SK-N-SH (cell line): ENCODE data around the gene MT1F. TPM values are rescaled to one million over a fixed set of nuclear protein-coding genes. Genes with fewer than 3 reads are reported as not detected.
A peak's percentile ranks its signal among the peaks of the same experiment; 100 is the strongest.

ENCODE experiments used
- CTCF ChIA-PET: fragments of 300-600, 350-600 bp; formaldehyde crosslinking; extraction: SDS; loops from one replicate; lab custom pipeline; 2021; lab: Yijun Ruan, JAX
- POLR2A ChIA-PET: fragments of 350-600 bp; sonication (Branson Sonifier 250); formaldehyde crosslinking; extraction: SDS; loops from one replicate; lab custom pipeline; 2020; ENCODE audit warnings: antibody characterized with exemption, inconsistent platforms; lab: Yijun Ruan, JAX
- DNase-seq: peaks from one replicate; pipeline ENCODE4 v3.0.0; 2012
- H2AFZ ChIP-seq: fragments of 200-600 bp; sonication (generic); 2 replicates; pipeline ENCODE4 v1.8.1; 2016; ENCODE audit warnings: antibody characterized with exemption, mild to moderate bottlenecking, low read depth
- H3F3A ChIP-seq: fragments of 200-600 bp; sonication (generic); replicated peaks from 2 replicates; pipeline ENCODE3; 2016; ENCODE audit warnings: antibody characterized with exemption, mild to moderate bottlenecking; ENCODE audit not compliant: insufficient read depth
- H3K27ac ChIP-seq, 2 experiments: fragments of 200-500 bp in 1 of 2; fragments of 200-600 bp in 1 of 2; sonication (Bioruptor generic) in 1 of 2; sonication (generic), shearing (Covaris generic) in 1 of 2; 2 replicates each; pipeline versions ENCODE4 v1.5.1 to v1.6.1; 2014 to 2016; ENCODE audit warnings: low read depth in 2 of 2, inconsistent platforms in 1 of 2, low read length in 1 of 2, mild to moderate bottlenecking in 1 of 2, mixed read lengths in 1 of 2
- H3K27me3 ChIP-seq: fragments of 200-600 bp; sonication (generic), shearing (Covaris generic); 2 replicates; pipeline ENCODE4 v1.6.1; 2016; ENCODE audit warnings: mixed run types; ENCODE audit not compliant: insufficient read depth
- H3K36me3 ChIP-seq, 2 experiments: fragments of 200-500 bp in 1 of 2; fragments of 200-600 bp in 1 of 2; sonication (Bioruptor generic) in 1 of 2; sonication (generic) in 1 of 2; replicated peaks in 1 of 2; 2 replicates each; pipeline versions ENCODE3 to v1.5.1; 2014 to 2016; ENCODE audit warnings: low read length in 1 of 2, mild to moderate bottlenecking in 1 of 2; ENCODE audit not compliant: insufficient read depth in 2 of 2, control insufficient read depth in 1 of 2
- H3K4me1 ChIP-seq, 2 experiments: fragments of 200-500 bp in 1 of 2; fragments of 200-600 bp in 1 of 2; sonication (Bioruptor generic) in 1 of 2; sonication (generic), shearing (Covaris generic) in 1 of 2; 2 replicates each; pipeline versions ENCODE4 v1.5.1 to v1.6.1; 2014 to 2016; ENCODE audit warnings: low read depth in 1 of 2, low read length in 1 of 2, mixed run types in 1 of 2; ENCODE audit not compliant: insufficient read depth in 2 of 2, control insufficient read depth in 1 of 2
- H3K4me2 ChIP-seq: fragments of 200-600 bp; sonication (generic), shearing (Covaris generic); 2 replicates; pipeline ENCODE4 v1.6.1; 2017; ENCODE audit warnings: mixed run types
- H3K4me3 ChIP-seq, 2 experiments: fragments of 200-500 bp in 1 of 2; fragments of 200-600 bp in 1 of 2; sonication (Bioruptor generic) in 1 of 2; sonication (generic), shearing (Covaris generic) in 1 of 2; 2 replicates each; pipeline versions ENCODE4 v1.5.1 to v1.8.1; 2014 to 2016; ENCODE audit warnings: low read depth in 2 of 2, inconsistent platforms in 1 of 2, low read length in 1 of 2, mild to moderate bottlenecking in 1 of 2, mixed read lengths in 1 of 2, moderate library complexity in 1 of 2
- H3K79me2 ChIP-seq: fragments of 200-600 bp; sonication (generic); 2 replicates; pipeline ENCODE4 v1.8.1; 2017; ENCODE audit warnings: mild to moderate bottlenecking; ENCODE audit not compliant: insufficient read depth
- H3K9ac ChIP-seq: fragments of 200-600 bp; sonication (generic); 2 replicates; pipeline ENCODE4 v1.6.1; 2017; ENCODE audit warnings: mixed run types
- H3K9me2 ChIP-seq: fragments of 200-600 bp; sonication (generic); 2 replicates; pipeline ENCODE4 v1.6.1; 2017; ENCODE audit warnings: mixed run types
- H3K9me3 ChIP-seq: fragments of 200-600 bp; sonication (generic); 2 replicates; pipeline ENCODE4 v1.6.1; 2017; ENCODE audit warnings: mixed run types, mild to moderate bottlenecking, moderate library complexity
- H4K20me1 ChIP-seq: fragments of 200-600 bp; sonication (generic); 2 replicates; pipeline ENCODE4 v1.6.1; 2017; ENCODE audit warnings: mild to moderate bottlenecking, mixed run types; ENCODE audit not compliant: insufficient read depth
- EZH2phosphoT487 ChIP-seq: fragments of 200-600 bp; sonication (generic); IDR thresholded peaks from 2 replicates; pipeline ENCODE4 v1.6.1; 2017; ENCODE audit warnings: low read depth, mixed run types, mild to moderate bottlenecking, antibody characterized with exemption, moderate library complexity, borderline replicate concordance
- FOXJ3 ChIP-seq: sonication (generic); formaldehyde crosslinking; IDR thresholded peaks from 2 replicates; pipeline ENCODE4 v1.5.1; 2020; ENCODE audit warnings: mild to moderate bottlenecking, missing genetic modification reagents
- FOXM1 ChIP-seq: IDR thresholded peaks from 2 replicates; pipeline ENCODE4 v1.4.0; 2012; ENCODE audit warnings: low read depth, mild to moderate bottlenecking
- GABPA ChIP-seq: IDR thresholded peaks from 2 replicates; pipeline ENCODE4 v1.4.0; 2012; ENCODE audit warnings: low read depth, mild to moderate bottlenecking
- GATA2 ChIP-seq: sonication (generic); formaldehyde crosslinking; IDR thresholded peaks from 2 replicates; pipeline ENCODE4 v1.5.0; 2020; ENCODE audit warnings: mild to moderate bottlenecking, missing genetic modification reagents
- MXI1 ChIP-seq: IDR thresholded peaks from 2 replicates; pipeline ENCODE4 v1.6.1; 2012; ENCODE audit warnings: mild to moderate bottlenecking, low read depth, low read length, improper control_type of control experiment
- NFIC ChIP-seq: IDR thresholded peaks from 2 replicates; pipeline ENCODE4 v1.4.0; 2012; ENCODE audit warnings: borderline replicate concordance
- NRF1 ChIP-seq: IDR thresholded peaks from 2 replicates; pipeline ENCODE4 v1.6.1; 2012; ENCODE audit warnings: low read depth, mild to moderate bottlenecking, low read length
- POLR2AphosphoS5 ChIP-seq: IDR thresholded peaks from 2 replicates; pipeline ENCODE4 v1.6.1; 2012; ENCODE audit warnings: low read depth, low read length
- RCOR1 ChIP-seq: fragments of 150-350 bp; IDR thresholded peaks from 2 replicates; pipeline ENCODE4 v1.6.1; 2017; ENCODE audit warnings: antibody characterized with exemption, low read length
- REST ChIP-seq: IDR thresholded peaks from 2 replicates; pipeline ENCODE4 v1.6.1; 2012; ENCODE audit warnings: mild to moderate bottlenecking, low read depth, low read length, moderate library complexity
- RXRA ChIP-seq: IDR thresholded peaks from 2 replicates; pipeline ENCODE4 v1.4.0; 2012; ENCODE audit warnings: low read depth, mild to moderate bottlenecking, borderline replicate concordance
- SIN3A ChIP-seq: IDR thresholded peaks from 2 replicates; pipeline ENCODE4 v1.6.1; 2012; ENCODE audit warnings: low read depth, mild to moderate bottlenecking, low read length, moderate library complexity, borderline replicate concordance
- TCF12 ChIP-seq: IDR thresholded peaks from 2 replicates; pipeline ENCODE4 v1.4.0; 2012
- YY1 ChIP-seq: IDR thresholded peaks from 2 replicates; pipeline ENCODE4 v1.4.0; 2012; ENCODE audit warnings: low read depth, mild to moderate bottlenecking
- WGBS: methylation state at CpG from one replicate; pipeline ENCODE4 v1.1.6; 2017; ENCODE audit warnings: low lambda C conversion rate; 5-methylcytosine and 5-hydroxymethylcytosine counted together
- polyA plus RNA-seq, 3 experiments: library from polyadenylated mRNA; depleted of rRNA; stranded (reverse); fragments of >200 nt; gene quantifications; 2 replicates each; pipeline ENCODE4 v1.2.3, GENCODE V29; 2012
- TF ChIP-seq, protein P1 (sequence below): fragments of 150-350 bp; IDR thresholded peaks from 2 replicates; pipeline ENCODE4 v1.6.1; 2017; ENCODE audit warnings: antibody characterized with exemption, low read length, low read depth, borderline replicate concordance
- TF ChIP-seq, protein P2 (sequence below): IDR thresholded peaks from 2 replicates; pipeline ENCODE4 v1.4.0; 2012; ENCODE audit warnings: low read depth

The MT1F gene
- polyA plus RNA-seq, 1 of the 3 experiments (the other 2 are of a cell fraction): 13.0 TPM

DNA sequence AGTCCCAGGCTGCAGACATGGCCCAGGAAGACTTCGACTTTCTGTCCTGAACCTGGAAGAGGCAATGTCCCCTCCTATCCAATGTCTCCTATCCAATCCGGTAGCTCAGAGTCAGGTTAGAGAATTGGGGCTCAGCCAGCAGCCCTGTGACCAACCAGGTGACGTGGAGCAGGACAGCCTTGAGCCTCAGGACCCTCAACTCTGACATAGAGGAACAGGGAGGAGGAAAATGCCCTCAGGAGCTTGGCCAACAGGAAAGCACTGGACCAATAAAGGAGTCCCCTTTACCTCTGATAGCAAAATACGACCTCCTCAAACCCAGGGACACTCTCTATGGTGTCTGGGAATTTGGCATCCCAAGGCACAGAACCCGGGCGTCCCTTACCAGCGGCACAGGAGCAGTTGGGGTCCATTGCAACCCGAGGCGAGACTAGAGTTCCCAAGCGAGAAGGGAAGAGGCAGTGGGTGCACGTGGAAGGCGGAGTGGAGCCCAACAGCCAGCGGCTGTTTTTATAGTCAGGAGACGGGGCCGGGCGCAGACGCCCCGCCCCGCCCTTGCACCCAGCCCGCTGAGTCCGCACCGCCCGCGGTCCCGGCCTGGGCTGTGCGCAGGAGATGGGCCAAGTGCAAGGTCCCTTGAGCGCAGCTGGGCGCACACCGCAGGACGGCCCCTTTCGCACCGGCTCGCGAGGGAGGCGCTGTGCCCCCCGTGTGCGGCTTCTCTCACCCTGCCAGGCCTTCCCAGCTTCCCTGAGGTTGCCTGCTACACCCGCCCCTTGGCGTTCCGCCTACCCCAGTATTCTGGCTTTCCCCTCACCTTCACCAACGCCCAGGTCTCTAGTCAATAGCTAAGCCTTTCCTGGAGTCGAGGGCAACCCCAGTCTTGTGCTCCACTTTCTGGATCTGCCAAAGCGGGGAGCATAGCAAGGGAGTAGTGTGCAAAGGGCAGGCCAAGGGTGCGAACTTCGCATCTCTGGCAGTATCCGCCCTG lies 10.1 kb downstream of the MT1F start, which contains the start of gene MT1G:
MT1G (minus strand) TSS at position 485 of the 991 bp plus-strand sequence; CDS start at position 413, 72 bp downstream.
- H3K4me1 ChIP-seq: no peaks in the 10 kb centered on the region; a peak in 1 of 4 replicates
- no peaks in the 10 kb centered on the region for H3F3A ChIP-seq
- H4K20me1 ChIP-seq: no peaks in the 10 kb centered on the region
- H3K9ac ChIP-seq: no peak within 1 kb of the TSS
- peaks cover 46% of the 10 kb centered on the region for H3K27me3 ChIP-seq
- H2AFZ ChIP-seq: no peak within 1 kb of the TSS
- no peak for TF ChIP-seq RCOR1
- TF ChIP-seq FOXJ3 (CRISPR knock-in tag): no peak
- TF ChIP-seq, protein P1, sequence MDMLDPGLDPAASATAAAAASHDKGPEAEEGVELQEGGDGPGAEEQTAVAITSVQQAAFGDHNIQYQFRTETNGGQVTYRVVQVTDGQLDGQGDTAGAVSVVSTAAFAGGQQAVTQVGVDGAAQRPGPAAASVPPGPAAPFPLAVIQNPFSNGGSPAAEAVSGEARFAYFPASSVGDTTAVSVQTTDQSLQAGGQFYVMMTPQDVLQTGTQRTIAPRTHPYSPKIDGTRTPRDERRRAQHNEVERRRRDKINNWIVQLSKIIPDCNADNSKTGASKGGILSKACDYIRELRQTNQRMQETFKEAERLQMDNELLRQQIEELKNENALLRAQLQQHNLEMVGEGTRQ: no peak
- no peak for TF ChIP-seq REST
- TF ChIP-seq MXI1: no peak
- no peak for TF ChIP-seq TCF12
- TF ChIP-seq EZH2phosphoT487: no peak
- no peak for TF ChIP-seq GATA2
- TF ChIP-seq, protein P2, sequence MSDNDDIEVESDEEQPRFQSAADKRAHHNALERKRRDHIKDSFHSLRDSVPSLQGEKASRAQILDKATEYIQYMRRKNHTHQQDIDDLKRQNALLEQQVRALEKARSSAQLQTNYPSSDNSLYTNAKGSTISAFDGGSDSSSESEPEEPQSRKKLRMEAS: no peak
- TF ChIP-seq NFIC: no peak
- no peak for TF ChIP-seq RXRA
- no peak for TF ChIP-seq SIN3A
- no peak for TF ChIP-seq GABPA
- TF ChIP-seq POLR2AphosphoS5: no peak
- no peak for TF ChIP-seq NRF1
- TF ChIP-seq FOXM1: no peak
- no peak for TF ChIP-seq YY1
- TF ChIP-seq, all 33 proteins: peak for 0
- ChIA-PET CTCF (interaction anchor here (0.7 to 1.4 kb wide), 5 partner anchors 55 to 121 kb away, joined by 3 to 4 read pairs (median 3); partner anchors contain the start of gene MT2A), POLR2A (no interaction called here)
- peak; percentile 57 for DNase-seq
- Histone ChIP-seq H3K9me3 (no peaks in the 10 kb centered on the region), H3K4me2 (no peak within 1 kb of the TSS), H3K79me2 (no peaks in the 10 kb centered on the region), H3K36me3 (no peaks in the 10 kb centered on the region), H3K4me3 (no peak within 1 kb of the TSS), H3K27ac (no peak within 1 kb of the TSS), H3K9me2 (no peaks in the 10 kb centered on the region)
- WGBS: 60% methylated on average over 28 of the region's 46 CpGs
